SHP77 (cell line): Measurements from ENCODE around the gene SMPX.
"Not testable (repeated sequence)": the region's sequence is repeated elsewhere in the genome, so short reads cannot be mapped to it uniquely, and the experiment has no call there.

Experiments
- DNase-seq, 2 experiments: peaks; one replicate each; lab custom pipeline; 2025; lab: John Stamatoyannopoulos, UW

SMPX gene

GRCh38 chrX:21757960-21758359, at the start of gene SMPX:
TSS of gene SMPX (minus strand) at chrX:21758116. CDS start at chrX:21754290, 3,826 bp downstream.
- no peak for DNase-seq

- no peak for DNase-seq
Observed at GRCh38 chrX:21806691-21807090, 48.8 kb upstream of the SMPX start.

- DNase-seq: no peak
Observed at GRCh38 chrX:21802839-21803238, 44.9 kb upstream of the SMPX start.

- DNase-seq: no peak
Observed at GRCh38 chrX:21802054-21802670, 44.2 kb upstream of the SMPX start.

GRCh38 chrX:21800344-21800770, 42.4 kb upstream of the SMPX start:
- no peak for DNase-seq

GRCh38 chrX:21799767-21800166, 41.9 kb upstream of the SMPX start:
- no peak for DNase-seq

GRCh38 chrX:21798677-21799219, 40.8 kb upstream of the SMPX start:
- peak; percentile 50 to 61 for DNase-seq

- DNase-seq: no peak
Observed at GRCh38 chrX:21781976-21782375, 24.1 kb upstream of the SMPX start.

- DNase-seq: no peak
Observed at GRCh38 chrX:21781525-21781924, 23.6 kb upstream of the SMPX start.

GRCh38 chrX:21779095-21779494, 21.2 kb upstream of the SMPX start:
- DNase-seq: no peak

GRCh38 chrX:21778236-21778635, 20.3 kb upstream of the SMPX start:
- no peak for DNase-seq

GRCh38 chrX:21775128-21775527, 17.2 kb upstream of the SMPX start:
- not testable (repeated sequence) for DNase-seq

- not testable (repeated sequence) for DNase-seq
Observed at GRCh38 chrX:21773036-21773435, 15.1 kb upstream of the SMPX start.

- peak; percentile 29 to 46 for DNase-seq
Observed at GRCh38 chrX:21770631-21771321, 12.9 kb upstream of the SMPX start.

GRCh38 chrX:21766101-21766500, 8.2 kb upstream of the SMPX start:
- no peak for DNase-seq

GRCh38 chrX:21764008-21764407, 6.1 kb upstream of the SMPX start:
- no peak for DNase-seq

- DNase-seq: no peak
Observed at GRCh38 chrX:21758488-21758887, 572 bp upstream of the SMPX start.

GRCh38 chrX:21756785-21757529, 959 bp downstream of the SMPX start:
- DNase-seq: no peak

GRCh38 chrX:21749924-21750323, 8.0 kb downstream of the SMPX start:
- no peak for DNase-seq

- no peak for DNase-seq
Observed at GRCh38 chrX:21748235-21748634, 9.7 kb downstream of the SMPX start.

GRCh38 chrX:21747558-21747957, 10.4 kb downstream of the SMPX start:
- no peak for DNase-seq

GRCh38 chrX:21745756-21746155, 12.2 kb downstream of the SMPX start:
- peak in 1 of 2 experiments; percentile 19 for DNase-seq

- DNase-seq: no peak
Observed at GRCh38 chrX:21744721-21745120, 13.2 kb downstream of the SMPX start.
